Hindlimb muscle (tissue), 1 donor: ENCODE data around the gene ADRA2C. TPM values are rescaled to one million over a fixed set of nuclear protein-coding genes. Genes with fewer than 3 reads are reported as not detected.

ENCODE experiments used
- DNase-seq: peaks from one replicate; pipeline ENCODE4 v3.0.0-alpha.2; 2013
- polyA plus RNA-seq: library from polyadenylated mRNA; unstranded; fragments of 120-200 nt; gene quantifications from one replicate; pipeline ENCODE4 v1.2.1, GENCODE V29; 2013; ENCODE audit not compliant: insufficient read length

The ADRA2C gene
- polyA plus RNA-seq, 1 donor, result 3.4 TPM

- no peak for DNase-seq
These were observed 31.9 kb downstream of the ADRA2C start for GRCh38 chr4:3797831-3798790.

DNA sequence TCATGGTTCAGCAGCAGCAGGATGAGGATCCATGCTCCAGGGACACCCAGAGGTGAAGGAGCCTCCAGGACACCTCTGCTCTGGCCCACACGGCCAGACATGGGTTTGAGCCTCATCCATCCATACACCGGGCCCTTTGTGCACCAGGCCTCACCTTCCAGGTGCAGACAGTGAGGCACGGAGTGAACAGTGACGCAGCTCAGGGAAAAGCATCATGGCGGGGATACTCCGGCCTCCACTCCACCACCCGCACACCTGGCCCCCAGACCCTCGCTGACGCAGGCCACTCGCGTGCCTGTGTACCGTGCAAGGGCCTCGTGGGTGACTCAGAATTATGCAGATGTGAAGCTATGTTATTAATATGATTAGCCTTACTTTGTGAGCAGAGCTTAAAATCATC lies 33.3 kb downstream of the ADRA2C start:
- DNase-seq, result no peak

DNA sequence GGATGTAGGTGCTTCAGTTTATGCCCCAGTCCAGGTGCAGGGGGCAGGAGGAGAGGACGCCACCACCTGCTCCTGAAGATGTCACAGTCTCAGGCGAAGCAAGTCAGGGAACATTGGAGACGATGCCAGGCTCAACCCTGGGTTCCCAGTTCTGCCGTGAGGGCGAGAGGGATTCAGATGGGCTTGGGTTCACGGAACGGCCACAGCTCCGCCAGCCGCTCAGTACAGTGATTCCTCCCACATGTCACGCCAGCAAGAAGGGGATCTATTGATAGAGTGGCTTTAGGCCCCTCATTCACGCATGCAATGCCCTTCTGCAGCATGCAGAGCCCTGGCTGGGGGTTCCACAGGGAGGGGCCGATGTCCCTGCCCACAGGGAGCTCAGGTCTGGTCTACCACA lies 34.2 kb downstream of the ADRA2C start:
- no peak for DNase-seq

- DNase-seq, result no peak
These were observed 35.3 kb downstream of the ADRA2C start for GRCh38 chr4:3801521-3801920.

GRCh38 chr4:3801931-3802550 lies 35.9 kb downstream of the ADRA2C start:
- no peak for DNase-seq

DNA sequence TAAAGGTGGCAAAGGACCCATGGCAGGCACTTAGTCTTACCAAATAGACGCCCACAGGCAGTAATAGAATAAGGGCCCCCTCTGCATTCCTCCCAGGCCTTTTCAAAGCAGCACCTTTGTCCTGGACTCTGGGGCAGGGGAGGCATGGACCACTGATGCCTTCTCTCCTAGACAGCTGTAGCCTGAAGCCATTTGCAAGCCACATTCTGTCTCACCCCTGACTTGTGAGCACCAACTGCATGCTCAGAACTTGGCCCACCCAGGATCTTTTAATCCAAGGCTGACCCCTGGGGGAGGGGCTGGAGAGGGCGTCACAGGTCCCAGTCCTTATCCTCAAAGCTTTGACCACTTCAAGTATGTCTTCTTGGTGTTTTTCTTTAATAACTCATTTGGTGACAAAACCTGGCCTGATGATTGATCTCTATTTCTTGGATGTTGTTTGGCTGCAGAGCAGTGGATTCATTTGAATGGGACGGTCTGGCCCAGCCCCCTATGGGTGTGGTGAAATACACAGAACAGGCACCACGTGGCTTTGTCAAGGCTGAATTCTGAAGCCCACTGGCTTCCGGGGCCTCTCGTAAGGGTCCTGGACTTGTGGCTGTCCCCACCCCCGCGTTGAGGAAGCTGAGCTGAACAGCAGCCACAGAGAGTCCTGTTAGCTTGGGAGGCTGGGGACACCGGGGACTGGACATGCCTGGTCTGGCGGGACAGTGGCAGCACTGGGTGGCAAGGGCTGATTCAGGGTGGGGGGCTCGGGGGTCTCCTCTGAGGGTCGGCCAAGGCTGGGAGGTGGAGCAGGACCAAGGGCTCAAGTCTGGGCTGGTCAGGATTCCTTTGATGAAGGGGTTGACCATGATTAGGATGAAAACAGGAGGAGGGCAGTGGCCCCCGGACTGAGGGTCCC lies 36.6 kb downstream of the ADRA2C start:
- no peak for DNase-seq

DNA sequence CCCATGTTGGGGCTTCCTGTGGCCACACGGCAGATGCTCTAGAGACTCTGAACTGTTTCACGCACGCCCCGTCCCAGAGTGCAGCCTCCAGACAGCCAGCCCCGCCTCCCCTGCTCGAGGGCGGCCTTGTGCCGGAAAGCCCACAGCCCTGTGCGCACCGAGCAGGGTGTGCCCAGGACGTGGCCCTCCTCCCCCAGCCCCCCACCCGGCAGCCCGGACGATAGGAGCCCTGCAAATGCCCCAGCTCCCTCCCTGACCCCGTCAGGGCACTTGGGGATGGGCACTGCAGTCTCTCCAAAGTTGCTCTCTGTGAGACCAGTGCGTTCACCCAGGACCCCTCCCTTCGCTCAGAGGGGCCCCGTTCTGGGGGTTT lies 37.3 kb downstream of the ADRA2C start:
- no peak for DNase-seq

DNA sequence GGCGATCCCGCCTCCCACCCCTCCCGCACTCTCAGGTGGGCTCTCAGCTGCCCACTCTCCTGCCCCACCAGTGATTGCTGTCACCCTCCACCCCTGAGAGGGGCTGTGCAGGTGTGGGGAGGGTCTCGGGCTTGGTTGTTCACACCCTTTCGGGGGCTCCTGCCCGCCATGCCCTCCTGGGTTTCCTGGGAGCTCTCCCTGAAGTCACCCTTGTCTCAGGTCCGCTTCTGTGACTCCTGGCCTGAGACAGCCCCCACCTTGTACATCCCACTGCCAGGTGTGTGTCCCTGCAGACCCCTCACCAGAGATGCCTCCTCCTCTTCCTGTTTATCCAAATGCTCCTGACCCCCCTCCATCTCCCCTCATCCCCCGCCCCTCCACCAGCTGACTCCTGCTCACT lies 37.8 kb downstream of the ADRA2C start:
- no peak for DNase-seq

DNA sequence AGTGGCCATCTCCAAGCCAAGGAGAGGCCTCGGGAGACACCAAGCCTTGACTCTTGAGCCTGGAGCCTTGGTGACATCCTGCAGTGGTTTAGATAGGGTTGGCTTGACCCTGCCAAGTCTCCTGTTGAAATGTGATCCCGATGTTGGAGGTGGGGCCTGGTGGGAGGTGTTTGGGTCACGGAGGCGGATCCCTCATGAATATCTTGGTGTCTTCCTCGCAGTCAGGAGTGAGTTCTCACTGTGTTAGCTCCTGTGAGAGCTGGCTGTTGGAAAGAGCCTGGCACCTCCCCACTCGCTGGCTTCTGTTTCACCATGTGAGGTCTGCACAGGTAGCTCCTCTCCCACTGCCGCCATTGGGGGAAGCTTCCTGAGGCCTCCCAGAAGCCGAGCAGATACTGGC lies 38.8 kb downstream of the ADRA2C start:
- DNase-seq, result no peak

DNA sequence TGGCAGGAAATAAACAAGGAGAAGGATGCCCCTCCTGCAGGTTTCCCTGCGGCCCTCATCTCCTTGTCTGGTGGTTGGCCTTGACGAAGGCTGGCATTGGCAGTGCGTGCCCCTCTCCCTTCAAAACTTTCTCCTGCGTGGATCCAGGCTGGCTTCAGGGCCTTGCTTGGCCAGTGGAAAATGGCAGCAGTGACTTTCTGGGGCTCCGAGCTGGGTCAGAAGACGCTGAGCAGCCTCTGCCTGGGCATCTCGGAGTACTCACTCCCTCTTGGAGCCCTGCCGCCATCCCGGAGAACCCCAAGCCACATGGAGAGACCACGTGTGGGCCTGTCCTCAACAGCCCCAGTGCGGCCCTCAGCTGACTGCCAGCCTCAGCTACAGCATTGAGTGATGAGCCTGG lies 39.5 kb downstream of the ADRA2C start:
- DNase-seq, result no peak

DNA sequence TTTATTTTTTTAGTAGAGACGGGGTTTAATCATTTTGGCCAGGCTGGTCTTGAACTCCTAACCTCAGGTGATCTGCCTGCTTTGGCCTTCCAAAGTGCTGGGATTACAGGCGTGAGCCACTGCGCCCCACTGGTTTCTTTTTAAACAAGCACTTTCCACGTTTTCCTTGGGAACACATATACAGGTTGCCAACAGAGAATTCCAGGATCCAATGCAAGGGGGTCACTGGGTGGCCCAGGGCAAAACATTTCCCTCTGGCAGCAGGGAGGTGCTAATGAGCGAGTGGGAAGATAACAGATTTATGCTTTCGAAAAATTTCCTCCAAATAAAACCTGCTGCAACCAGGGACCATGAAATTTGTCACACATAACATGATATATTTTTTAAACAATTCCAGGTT lies 41.1 kb downstream of the ADRA2C start:
- DNase-seq, result no peak

DNA sequence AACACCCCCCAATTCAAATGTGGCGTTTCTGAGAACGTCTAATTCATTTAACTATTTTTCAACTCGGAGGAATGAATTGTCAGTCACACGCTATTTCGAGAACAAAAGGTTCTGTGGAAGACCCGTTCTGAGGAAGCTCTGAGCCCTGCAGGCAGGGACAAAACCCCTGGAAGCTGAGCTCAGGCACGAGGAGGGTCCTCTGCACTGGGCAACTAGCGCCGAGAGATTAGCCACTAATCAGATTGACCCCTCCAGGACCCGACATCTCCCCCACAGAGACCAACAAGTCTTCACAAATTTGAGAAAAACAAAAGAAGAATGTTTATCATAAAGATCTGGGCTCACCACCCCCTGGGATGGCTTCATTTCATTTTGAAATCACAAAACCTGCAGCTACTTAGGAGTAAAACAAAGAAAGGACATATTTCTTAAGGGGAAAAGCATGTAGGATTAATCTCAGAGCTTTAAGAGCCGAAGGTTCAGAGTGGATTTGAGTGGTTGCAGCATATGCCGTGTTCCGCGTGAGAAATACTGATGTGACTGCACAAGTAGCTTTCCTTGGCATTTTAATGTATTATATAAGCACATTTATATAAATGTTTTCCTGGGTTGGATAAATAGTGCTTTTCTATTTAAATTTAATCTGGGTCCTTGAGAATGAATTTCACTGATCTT lies 41.8 kb downstream of the ADRA2C start:
- no peak for DNase-seq

GRCh38 chr4:3808597-3808996 lies 42.4 kb downstream of the ADRA2C start:
- no peak for DNase-seq

DNA sequence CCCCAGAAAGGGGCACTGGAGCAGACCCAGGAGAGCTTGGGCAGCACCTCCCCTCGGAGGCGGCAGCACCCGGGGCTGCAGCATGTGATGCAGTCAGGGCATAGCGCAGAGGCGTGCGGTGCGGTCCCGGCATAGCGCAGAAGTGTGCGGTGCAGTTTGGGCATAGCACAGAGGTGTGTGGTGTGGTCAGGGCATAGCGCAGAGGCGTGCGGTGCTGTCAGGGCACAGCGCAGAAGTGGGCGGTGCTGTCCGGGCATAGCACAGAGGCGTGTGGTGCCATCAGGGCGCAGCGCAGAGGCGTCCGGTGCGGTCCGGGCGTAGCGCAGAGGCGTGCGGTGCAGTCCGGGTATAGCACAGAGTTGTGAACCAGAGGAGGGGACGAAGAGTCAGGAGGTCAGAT lies 42.8 kb downstream of the ADRA2C start:
- DNase-seq, result no peak

DNA sequence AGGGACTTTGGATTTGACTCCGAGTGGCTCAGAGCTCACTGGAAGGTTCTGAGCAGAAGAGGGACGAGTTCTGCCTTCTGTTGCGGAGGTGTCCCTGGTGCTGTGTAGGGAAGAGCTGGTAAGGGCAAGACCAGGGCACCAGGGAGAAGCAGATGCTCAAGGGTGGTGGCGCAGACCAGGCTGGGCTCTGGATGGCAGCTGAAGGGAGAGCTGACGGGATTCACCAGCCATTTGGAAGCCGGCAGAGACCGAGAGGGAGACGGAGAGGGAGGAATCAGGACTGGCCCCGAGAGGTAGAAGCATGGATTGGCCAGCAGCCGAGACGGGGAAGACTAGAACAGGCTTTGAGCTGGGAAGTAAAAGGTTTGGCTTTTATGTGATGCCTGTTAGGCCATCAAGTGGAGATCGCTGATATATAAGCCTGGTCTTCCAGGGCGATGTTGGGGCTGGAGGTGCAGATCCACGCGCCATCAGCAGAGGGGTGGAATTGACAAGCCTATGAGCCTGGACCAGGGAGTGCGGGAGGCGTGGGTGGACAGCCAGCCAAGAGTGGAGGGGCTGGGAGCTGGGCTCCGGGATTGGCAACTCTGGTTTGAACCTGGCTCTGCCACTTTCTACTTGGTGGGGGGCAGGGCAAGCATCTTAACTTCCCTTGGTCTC lies 43.4 kb downstream of the ADRA2C start:
- DNase-seq, result no peak

DNA sequence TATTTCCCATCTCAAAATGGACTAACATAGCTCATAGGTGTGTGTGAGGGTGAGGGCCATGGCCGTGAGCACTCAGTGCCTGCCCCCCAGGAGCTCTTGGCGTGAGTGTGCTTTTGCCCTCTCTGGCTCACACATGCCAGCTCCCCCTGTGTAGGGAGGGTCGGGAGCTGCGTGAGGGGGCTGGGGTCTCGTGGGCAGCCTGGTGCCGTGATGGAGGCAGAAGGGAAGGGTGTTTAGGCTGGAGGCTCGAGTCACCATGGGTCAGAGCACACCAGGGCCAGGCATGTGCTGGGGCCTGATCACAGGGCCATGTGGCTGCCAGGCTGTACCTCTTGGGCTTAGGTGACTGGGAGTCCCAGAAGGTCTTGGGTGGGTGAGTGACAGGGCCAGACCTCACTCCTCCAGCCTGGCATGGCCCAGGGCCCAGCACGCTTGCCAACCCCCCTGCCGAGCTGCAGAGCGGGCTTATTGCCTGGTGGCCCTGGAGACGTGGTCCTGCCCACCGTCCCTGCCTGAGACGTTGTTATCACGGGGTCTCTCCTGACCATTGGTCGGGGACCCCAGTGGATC lies 44.0 kb downstream of the ADRA2C start:
- DNase-seq, result no peak

- DNase-seq, result no peak
These were observed 44.8 kb downstream of the ADRA2C start for GRCh38 chr4:3810796-3811485.

- DNase-seq, result no peak
These were observed 45.4 kb downstream of the ADRA2C start for GRCh38 chr4:3811621-3812020.

- no peak for DNase-seq
These were observed 46.2 kb downstream of the ADRA2C start for GRCh38 chr4:3812211-3812934.
